Right cardiac atrium (tissue), 5 donors: Measurements from ENCODE around the gene MRPS18C. TPM values are rescaled to one million over a fixed set of nuclear protein-coding genes. Genes with fewer than 3 reads are reported as not detected.
A peak's percentile ranks its signal among the peaks of the same experiment; 100 is the strongest.
"Not testable (repeated sequence)": the region's sequence is repeated elsewhere in the genome, so short reads cannot be mapped to it uniquely, and the experiment has no call there.

Experiments
- ATAC-seq, 2 donors: fragments of 200-7000 bp; cut with Tn5 transposase; one replicate each; pipeline versions ENCODE4 v1.8.0 to v1.9.1; 2020; ENCODE audit warnings: moderate library complexity in 2 of 2, mild to moderate bottlenecking in 1 of 2
- DNase-seq, 3 donors: peaks; one replicate each; pipeline ENCODE4 v3.0.0-alpha.2; 2020
- H3K27ac ChIP-seq: one replicate; pipeline ENCODE4 v1.5.1; 2013; ENCODE audit warnings: mild to moderate bottlenecking, low read length, control low read depth, moderate library complexity
- H3K27me3 ChIP-seq: one replicate; pipeline ENCODE4 v1.6.1; 2013; ENCODE audit not compliant: control insufficient read depth, insufficient read depth
- H3K4me1 ChIP-seq: one replicate; pipeline ENCODE4 v1.6.1; 2013; ENCODE audit warnings: low read length; ENCODE audit not compliant: control insufficient read depth, insufficient read depth
- H3K4me3 ChIP-seq: one replicate; pipeline ENCODE4 v1.5.1; 2013; ENCODE audit warnings: low read length, control low read depth
- H3K9me3 ChIP-seq: one replicate; pipeline ENCODE4 v1.6.1; 2013; ENCODE audit warnings: low read length; ENCODE audit not compliant: control insufficient read depth
- WGBS: extraction: QIAGEN DNeasy Blood & Tissue Kit; methylation state at CpG from one replicate; pipeline ENCODE4 v1.1.7; 2013; 5-methylcytosine and 5-hydroxymethylcytosine counted together
- intact Hi-C, 4 donors: fragments of 100-400 bp; cut with DNase I; formaldehyde crosslinking; loops; one replicate each; pipeline versions ENCODE4 v1.11.0 to v1.14.0; 2022 to 2023
- polyA plus RNA-seq: library from polyadenylated mRNA; stranded (reverse); fragments of 200-250 nt; gene quantifications from one replicate; pipeline ENCODE4 v1.2.3, GENCODE V29; 2013
- total RNA-seq, 4 donors: library from RNA; stranded (reverse); fragmentation: NEBNext Ultra II Directional; extraction: Animal tissue kit (Norgen Biotek cat#: 25700); gene quantifications; one replicate each; pipeline ENCODE4 v1.2.1, GENCODE V29; 2021
- donor health status: healthy with polysubstance abuse.
- donor health status: DM: no; HTN: yes; CAD: no.
- donor health status: DM: no; HTN: no; CAD: no.
- donor health status: DM: no; HTN: yes; CAD: no; lungs with severe emphysema.
- donor health status: DM: yes; HTN: yes; CAD: no.

MRPS18C gene
- total and polyA plus RNA-seq, 5 donors, result 40.8 to 69.0 (median 46.9) TPM

DNA sequence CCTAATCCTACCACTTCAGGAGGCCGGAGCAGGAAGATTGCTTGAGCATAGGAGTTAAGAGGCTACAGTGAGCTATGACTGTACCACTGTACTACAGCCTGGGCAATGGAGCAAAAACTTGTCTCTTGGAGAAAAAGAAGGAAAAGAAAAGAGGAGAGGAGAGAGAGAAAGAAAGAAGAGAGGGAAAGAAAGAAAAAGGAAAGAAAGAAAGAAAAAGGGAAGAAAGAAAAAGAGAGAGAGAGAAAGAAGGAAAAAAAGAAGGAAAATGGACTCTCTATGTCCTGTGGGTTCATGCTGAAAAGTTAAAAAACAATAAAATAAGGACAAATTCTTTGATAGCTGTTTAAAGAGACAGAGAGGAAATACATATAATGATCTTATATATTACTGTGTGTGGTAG is 42.3 kb downstream of the MRPS18C start:
- whole genome bisulfite sequencing, result 92% methylated on average over 1 of the region's 1 CpG

DNA sequence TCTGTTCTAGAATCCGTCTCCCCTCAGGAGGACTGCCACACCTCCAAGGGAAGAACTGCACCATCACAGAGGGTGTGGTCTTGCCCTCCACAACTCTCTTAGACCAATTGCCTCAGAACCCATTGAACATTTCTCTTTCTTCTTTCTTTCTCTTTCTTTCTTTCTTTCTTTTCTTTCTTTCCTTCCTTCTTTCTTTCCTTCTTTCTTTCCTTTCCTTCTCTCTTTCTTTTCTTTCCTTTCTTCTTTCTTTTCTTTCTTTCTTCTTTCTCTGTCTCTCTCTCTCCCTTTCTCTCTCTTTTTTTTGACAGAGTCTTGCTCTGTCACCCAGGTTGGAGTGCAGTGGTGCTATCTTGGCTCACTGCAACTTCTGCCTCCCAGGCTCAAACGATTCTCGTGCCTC is 45.8 kb downstream of the MRPS18C start:
- WGBS, result 90% methylated on average over 3 of the region's 3 CpGs
- H3K4me1 ChIP-seq, H3K27ac ChIP-seq, intact Hi-C loops, DNase-seq, H3K4me3 ChIP-seq, H3K9me3 ChIP-seq, H3K27me3 ChIP-seq, ATAC-seq: not testable (repeated sequence)

More for the DNA sequence above, 42.3 kb downstream of the MRPS18C start:
- no peak overlapping the region for H3K27ac ChIP-seq
- intact Hi-C loops, result no loop called here
- H3K4me1 ChIP-seq, result no peaks in the 10 kb centered on the region
- DNase-seq (no peak), ATAC-seq (no peak)
- no peak overlapping the region for H3K4me3 ChIP-seq
- H3K9me3 ChIP-seq, result no peaks in the 10 kb centered on the region
- H3K27me3 ChIP-seq, result no peaks in the 10 kb centered on the region

DNA sequence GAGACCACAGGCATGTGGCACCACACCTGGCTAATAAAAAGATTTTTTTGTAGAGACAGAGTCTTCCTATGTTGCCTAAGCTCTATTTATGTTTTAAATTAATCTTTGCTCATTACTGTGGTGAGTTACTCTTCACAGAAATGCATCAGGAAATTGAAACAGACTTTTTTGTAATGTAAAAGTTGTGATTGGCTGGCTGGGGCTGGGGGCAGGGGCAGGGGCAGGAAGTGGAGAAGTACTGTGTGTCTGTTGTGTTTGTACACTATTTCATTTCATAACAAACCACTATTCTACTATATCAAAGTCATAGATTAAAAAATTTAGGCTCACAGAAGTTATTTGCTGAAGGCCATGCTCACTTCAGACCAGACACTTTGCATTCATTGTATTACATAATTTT is 48.1 kb downstream of the MRPS18C start:
- H3K9me3 ChIP-seq, result no peaks in the 10 kb centered on the region
- no peak overlapping the region for H3K4me3 ChIP-seq
- ATAC-seq, result no peak
- no peaks in the 10 kb centered on the region for H3K27me3 ChIP-seq
- intact Hi-C loops, result no loop called here
- no peaks in the 10 kb centered on the region for H3K4me1 ChIP-seq
- DNase-seq, result no peak
- no peak overlapping the region for H3K27ac ChIP-seq

DNA sequence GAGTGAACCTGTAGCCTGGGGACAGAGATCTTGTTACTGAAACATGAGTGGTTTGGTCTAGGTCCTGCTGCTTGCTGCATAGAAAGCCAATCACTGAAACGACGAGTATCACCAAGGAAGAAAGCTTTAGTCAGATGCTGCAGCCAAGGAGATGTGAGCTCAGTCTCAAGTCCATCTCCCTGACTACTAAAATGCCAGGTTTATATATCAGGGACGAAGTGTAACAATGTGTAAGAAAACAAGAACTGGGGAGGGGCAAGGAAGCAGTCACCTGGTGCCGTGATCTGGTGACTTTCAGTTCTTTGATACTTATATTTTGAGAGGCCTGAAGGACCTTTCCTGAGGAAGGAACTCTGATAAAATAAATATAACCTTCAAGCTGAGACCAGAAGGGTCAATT is 48.6 kb downstream of the MRPS18C start:
- Histone ChIP-seq H3K4me3 (no peak overlapping the region), H3K4me1 (no peaks in the 10 kb centered on the region), H3K9me3 (no peaks in the 10 kb centered on the region), H3K27ac (no peak overlapping the region), H3K27me3 (no peaks in the 10 kb centered on the region)
- no peak for ATAC-seq
- intact Hi-C loops, result no loop called here
- 61% methylated on average over 4 of the region's 4 CpGs for WGBS
- no peak for DNase-seq

DNA sequence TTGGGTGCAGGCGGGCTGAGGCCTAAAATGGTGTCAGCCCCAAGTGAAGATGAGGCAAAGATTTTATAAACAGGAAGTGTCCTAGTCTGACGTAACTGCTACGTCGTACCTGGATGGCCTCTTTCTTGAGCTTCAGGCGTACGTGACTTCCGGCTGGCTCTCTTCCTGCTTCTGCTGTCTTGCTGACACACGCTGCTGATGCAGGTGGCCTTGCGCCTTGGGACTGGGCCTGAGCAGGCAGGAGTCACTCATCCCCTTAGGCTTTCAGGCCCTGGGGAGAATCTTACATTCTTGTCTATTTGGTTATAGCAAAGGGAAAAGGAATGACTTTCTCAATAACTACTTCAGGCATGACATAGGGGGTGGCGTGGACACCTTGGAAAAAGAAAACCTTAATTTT is 49.1 kb downstream of the MRPS18C start:
- no peak for DNase-seq
- intact Hi-C loops, result loop anchor here in 2 of 4 donors (5.0 kb wide), 2 partner anchors 132 to 137 kb away; no protein-coding TSS in a partner anchor
- ATAC-seq, result no peak
- Histone ChIP-seq H3K4me1 (no peaks in the 10 kb centered on the region), H3K27me3 (no peaks in the 10 kb centered on the region), H3K27ac (no peak overlapping the region), H3K9me3 (no peaks in the 10 kb centered on the region), H3K4me3 (no peak overlapping the region)
- 78% methylated on average over 10 of the region's 10 CpGs for WGBS

DNA sequence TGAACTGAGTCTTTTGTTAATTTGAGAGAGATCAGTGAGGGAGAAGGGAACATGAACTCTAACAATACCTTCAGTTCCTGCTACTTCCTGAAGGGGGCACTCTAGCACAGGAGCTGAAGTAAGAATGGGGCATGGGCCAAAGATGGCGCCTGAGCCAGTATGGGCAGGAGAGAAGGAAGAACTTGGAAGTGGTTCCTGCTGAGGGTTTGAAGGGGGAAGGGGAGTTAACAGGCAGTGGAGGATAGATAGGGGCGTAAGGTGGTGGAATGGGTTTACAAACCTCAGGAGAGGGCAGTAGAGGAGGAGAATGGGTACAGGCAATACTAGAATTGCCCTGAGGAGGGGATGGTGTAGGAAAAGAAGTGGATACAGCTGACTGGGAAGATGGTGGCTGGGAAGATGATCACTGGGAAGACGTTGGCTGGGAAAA is 53.3 kb downstream of the MRPS18C start:
- intact Hi-C loops, result loop anchor here in 3 of 4 donors (2.0 to 5.0 kb wide), 3 partner anchors 128 to 133 kb away; no protein-coding TSS in a partner anchor
- not testable (repeated sequence) for H3K9me3 ChIP-seq, H3K27me3 ChIP-seq, H3K27ac ChIP-seq, H3K4me3 ChIP-seq, H3K4me1 ChIP-seq
- WGBS, result 61% methylated on average over 3 of the region's 3 CpGs
- peak in 1 of 2 donors; percentile 48 for ATAC-seq
- DNase-seq, result peak in 2 of 3 donors; percentile 32 to 72

DNA sequence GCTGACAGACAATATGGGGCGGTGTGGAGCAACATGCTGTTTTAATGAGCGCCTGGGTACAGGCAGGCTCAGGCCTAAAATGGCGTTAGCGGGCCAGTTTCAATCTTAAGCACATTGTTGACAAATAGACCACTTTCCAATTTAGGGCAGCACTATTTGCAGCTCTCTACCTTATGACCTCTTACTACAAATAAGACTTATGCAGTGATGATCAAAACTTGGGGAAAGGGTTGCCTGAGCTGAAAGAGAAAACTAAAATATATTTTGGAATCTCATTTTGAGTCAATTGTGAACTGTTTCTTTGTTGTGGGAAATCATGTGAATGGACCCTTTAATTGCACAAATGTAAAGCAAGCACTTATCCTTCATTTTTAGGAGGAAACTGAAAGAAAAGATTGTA is 54.6 kb downstream of the MRPS18C start:
- no peaks in the 10 kb centered on the region for H3K4me1 ChIP-seq
- ATAC-seq (no peak), DNase-seq (no peak)
- intact Hi-C loops, result loop anchor here in 1 of 4 donors (5.0 kb wide), 1 partner anchor 132 kb away; no protein-coding TSS in a partner anchor
- WGBS, result 89% methylated on average over 4 of the region's 4 CpGs
- H3K4me3 ChIP-seq, result no peak overlapping the region
- no peak overlapping the region for H3K27ac ChIP-seq
- H3K9me3 ChIP-seq, result no peaks in the 10 kb centered on the region
- H3K27me3 ChIP-seq, result no peaks in the 10 kb centered on the region

Other genes with a start within 250 kb of the MRPS18C start
- gene COQ2, start 171.3 kb upstream of the MRPS18C start, total RNA-seq, result 10 to 100 TPM; 12.1 to 15.9 (median 14.4) TPM
- gene COQ2, start 171.3 kb upstream of the MRPS18C start, polyA plus RNA-seq, result 17.5 TPM
- gene HPSE, start 121.2 kb upstream of the MRPS18C start, total RNA-seq, result 1 to 10 TPM; 1.2 to 2.3 (median 1.8) TPM
- 0.50 TPM for gene HPSE, start 121.2 kb upstream of the MRPS18C start, polyA plus RNA-seq
- gene HELQ, start 235 bp upstream of the MRPS18C start, total RNA-seq, result 10 to 100 TPM; 13.4 to 15.7 (median 14.7) TPM
- 7.9 TPM for gene HELQ, start 235 bp upstream of the MRPS18C start, polyA plus RNA-seq
- gene ABRAXAS1, start 29.0 kb downstream of the MRPS18C start, total RNA-seq, result 10 to 100 TPM in 1 of 4 donors, 1 to 10 TPM in 3; 5.2 to 10.0 (median 7.1) TPM
- gene ABRAXAS1, start 29.0 kb downstream of the MRPS18C start, polyA plus RNA-seq, result 3.0 TPM
- gene GPAT3, start 80.0 kb downstream of the MRPS18C start, total RNA-seq, result 10 to 100 TPM; 30.2 to 33.5 (median 32.3) TPM
- gene GPAT3, start 80.0 kb downstream of the MRPS18C start, polyA plus RNA-seq, result 19.9 TPM